ENCODE measurements around the gene SPACA6. TPM values are rescaled to one million over a fixed set of nuclear protein-coding genes. Genes with fewer than 3 reads are reported as not detected.

The SPACA6 gene
- total RNA-seq, 1 donor from 2014 or later, result 3.5 TPM

DNA sequence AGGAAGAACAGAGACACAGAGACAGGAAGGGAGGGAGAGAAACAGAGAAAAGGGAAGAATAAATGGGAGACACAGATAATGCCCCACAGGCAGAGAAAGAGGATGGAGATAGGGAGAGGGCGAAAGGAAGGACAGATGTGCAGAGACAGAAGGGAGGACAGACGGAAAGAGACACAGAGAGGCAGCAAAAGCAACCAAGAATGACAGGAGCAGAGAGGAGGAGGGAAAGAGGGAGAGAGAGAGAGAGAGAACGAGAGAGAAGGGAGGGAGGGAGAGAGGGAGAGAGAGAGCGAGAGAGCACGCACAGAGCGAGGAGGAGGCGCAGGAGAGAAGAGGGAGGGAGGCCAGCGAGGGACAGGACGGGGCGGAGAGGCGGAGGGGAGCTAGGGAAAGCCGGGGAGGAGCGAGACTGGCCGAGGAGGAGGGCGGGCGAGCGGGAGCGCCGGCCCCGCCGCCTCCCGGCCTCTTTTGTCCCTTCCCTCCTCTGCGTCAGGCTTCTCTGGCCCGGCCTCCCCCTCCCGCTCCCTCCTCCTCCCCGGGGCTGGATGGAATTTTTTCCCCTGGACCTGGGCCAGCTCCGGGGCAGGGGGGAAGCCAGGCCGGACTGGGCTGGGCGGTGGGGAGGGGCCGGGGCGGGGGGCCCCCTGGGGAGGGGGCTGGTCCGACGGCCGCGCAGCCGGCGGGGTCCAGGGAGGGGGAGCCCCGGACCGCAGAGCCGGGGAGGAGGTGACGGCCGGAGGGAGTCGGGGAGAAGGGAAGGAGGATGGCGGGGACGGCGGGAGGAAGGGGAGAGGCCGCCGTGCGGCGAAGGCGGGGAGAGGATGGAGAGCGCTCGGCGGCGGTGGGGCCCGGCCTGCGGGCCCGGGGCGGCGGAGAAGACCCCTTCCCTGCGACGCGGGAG is 4.2 kb upstream of the SPACA6 start:
- DNase-seq (ENCODE audit: low read depth), result peak; percentile 82

DNA sequence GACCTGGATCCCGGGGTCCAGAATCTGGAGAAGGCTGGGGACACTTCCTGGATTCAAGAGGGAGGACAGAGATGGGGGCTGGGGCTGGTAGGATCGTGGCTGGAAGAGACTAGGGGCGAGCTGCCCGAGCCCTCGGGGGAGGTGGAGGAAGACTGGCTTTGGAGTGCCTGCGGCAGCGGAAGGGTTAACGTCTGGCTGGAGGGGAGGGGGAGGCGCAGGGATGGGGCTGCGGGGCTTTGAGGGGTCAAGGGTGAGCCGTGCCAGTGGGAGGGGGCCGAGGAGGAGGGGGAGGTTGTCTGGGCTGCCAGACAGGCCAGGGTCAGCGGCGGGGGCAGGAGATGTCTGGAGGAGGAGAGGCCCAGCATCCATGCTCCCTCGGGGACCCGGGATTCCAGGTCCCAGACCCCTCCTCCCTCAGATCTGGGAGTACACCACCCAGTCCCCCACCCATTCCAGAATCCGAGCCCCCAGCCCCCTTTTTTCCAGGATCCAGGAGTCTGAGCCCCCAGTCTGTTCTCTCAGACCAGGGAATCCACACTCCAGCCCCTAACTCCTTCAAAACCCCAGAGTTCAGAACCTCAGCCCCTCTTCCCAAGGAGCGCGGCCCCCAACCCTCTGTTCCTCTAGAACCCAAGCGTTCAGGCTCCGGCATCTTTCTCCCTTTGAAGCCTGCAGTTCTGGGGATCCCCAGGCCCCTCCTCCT is 3.2 kb upstream of the SPACA6 start:
- DNase-seq (ENCODE audit: low read depth), result no peak

GRCh38 chr19:51690454-51691073 is 2.6 kb upstream of the SPACA6 start:
- DNase-seq (ENCODE audit: low read depth), result peak; percentile 43

DNA sequence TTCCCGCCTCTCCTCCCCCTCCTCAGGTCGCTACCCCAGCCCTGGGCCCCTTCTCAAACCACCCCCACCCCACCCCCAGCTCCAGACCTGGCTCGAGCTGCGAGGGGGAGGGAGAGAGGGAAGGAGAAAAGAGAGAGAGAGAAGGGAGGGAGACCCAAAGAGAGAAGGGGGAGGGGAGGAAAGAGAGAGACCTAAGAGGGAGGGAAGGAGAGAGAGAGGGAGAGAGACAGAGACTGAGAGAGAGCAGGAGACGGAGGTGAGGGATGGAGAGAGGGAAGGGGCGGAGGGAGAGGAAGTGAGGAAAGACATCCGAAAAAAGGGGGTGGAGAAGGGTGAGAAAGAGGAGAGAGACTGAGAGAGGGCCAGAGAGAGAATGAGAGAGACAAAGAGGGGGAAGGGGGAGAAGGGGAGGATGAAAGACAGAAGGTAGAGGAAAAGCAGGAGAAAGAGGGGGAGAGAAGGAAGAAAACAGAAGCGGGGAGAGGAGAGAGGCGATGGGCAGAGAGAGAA is 2.0 kb upstream of the SPACA6 start:
- peak; percentile 50 for DNase-seq (ENCODE audit: low read depth)

DNA sequence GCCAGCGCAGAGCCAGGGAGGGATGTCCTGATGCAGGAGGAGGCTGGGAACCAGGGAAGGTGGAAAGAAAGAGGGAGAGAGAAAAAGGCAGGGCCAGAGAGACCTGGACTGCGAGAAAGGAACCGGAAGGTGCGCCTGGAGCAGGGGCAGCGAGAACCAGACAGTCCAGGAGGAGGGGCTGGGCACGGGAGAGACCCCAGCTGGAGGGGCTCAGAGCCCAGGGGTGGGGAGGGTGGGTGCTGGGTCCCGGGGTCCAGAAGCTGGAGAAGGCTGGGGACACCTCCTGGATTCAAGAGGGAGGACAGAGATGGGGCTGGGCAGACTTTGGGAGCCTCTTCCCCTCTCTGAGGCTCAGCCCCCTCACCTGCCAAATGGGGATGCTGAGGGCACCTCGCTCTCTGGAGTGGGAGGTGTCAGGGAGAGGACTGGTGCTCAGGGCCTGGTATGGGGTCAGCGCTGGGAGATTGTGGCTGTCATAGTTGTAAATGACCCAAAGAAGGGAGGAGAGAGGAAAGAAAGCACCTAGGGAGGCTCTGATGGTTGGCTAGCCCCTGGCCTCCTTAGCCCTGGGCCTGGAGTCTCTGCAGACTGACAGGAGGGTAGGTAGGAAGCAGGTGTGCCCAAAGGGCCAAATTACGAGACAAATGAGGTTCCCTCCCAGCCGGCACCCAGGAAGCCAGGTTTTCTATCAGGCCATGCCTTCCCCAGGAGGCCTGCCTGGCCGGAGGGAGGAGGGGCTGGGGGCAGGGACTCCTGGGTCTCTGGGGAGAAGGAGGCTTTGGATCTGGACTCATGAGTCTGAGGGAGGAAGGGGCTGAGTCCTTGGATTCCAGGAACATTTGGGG is 1.3 kb upstream of the SPACA6 start:
- no peak for DNase-seq (ENCODE audit: low read depth)

DNA sequence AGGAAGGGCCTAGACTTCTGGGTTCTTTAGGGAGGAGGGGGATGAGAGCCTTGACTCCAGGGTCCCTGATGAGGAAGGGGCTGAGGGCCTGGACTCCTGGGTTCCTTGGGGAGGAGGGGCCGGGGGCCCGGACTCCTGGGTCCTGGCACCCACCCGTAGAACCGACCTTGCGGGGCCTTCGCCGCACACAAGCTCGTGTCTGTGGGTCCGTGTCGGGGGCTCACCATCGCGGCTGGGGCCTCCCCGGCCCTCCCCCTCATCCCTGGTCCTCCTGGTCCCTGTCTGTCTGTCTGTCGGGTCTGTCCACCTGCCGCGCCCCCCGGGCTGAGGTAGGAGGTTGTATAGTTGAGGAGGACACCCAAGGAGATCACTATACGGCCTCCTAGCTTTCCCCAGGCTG is 662 bp upstream of the SPACA6 start:
- no peak for DNase-seq (ENCODE audit: low read depth)

DNA sequence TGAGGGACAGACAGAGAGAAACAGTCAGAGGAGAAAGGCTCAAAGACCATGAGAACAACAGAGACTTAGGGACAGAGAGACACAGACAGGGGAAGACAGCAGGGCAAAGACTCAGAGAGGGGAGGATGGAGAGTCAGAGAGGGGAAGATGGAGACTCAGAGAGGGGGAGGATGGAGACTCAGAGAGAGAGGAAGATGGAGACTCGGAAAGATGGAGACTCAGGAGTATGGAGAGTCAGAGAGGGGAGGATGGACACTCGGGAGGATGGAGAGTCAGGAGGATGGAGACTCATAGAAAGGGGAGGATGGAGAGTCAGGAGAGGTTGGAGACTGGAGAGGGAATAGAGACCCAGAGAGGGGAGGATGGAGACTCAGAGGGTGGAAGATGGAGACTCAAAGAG is 689 bp downstream of the SPACA6 start:
- no peak for DNase-seq (ENCODE audit: low read depth)

DNA sequence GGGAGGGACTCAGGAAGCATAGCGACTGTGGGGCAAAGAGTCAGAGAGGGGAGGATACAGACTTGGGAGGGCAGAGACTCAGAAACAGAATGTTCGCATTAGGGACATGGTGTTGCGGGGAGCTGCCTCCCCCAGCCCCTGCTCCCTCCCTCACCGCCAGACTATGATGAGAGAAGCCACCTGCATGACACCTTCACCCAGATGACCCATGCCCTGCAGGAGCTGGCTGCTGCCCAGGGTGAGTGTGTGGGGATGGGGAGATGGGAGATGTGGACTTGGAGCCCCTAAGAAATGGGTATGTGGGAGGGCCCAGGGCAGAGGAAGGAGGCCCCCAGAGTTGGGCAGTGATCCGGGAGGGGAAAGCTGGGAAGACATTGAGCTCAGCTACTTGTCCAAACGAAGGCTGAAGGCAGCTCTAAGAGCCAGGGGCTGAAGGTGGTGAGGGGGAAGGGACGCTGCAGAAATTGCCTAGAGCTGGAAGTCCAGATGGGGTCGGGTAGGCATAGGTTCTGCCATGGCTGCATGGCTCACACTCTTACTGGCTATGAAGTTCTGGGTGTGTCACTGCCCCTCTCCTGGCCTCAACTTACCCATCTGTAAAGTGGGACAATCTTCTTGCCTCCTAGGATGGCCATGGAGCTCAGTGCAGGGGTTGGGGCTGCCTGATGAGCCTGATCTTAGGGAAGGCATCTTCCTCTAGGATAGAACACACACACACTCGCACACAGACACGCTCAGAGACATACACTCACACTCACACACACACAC is 1.4 kb downstream of the SPACA6 start:
- DNase-seq (ENCODE audit: low read depth), result no peak

- DNase-seq (ENCODE audit: low read depth), result no peak
Measured at GRCh38 chr19:51695088-51695487, 2.0 kb downstream of the SPACA6 start.

- no peak for DNase-seq (ENCODE audit: low read depth)
Measured at GRCh38 chr19:51695702-51696315, 2.7 kb downstream of the SPACA6 start.

DNA sequence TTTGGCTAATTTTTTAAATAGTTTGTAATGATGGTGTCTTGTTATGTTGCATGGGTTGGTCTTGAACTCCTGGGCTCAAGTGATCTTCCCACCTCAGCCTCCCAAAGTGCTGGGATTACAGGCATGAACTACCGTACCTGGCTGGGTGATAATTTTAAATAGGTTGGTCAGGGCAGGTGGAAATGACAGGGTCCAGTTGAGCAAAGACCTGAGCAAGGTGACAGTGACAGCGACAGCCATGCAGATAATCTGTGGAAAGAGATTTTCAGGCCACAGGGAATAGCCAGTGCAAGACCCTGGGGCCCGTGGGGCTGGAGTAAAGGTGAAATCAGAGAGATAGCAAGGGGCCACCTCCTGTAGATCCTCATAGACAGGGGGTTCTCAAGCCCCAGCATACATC is 3.5 kb downstream of the SPACA6 start:
- no peak for DNase-seq (ENCODE audit: low read depth)

GRCh38 chr19:51697169-51697776 is 4.1 kb downstream of the SPACA6 start:
- no peak for DNase-seq (ENCODE audit: low read depth)

DNA sequence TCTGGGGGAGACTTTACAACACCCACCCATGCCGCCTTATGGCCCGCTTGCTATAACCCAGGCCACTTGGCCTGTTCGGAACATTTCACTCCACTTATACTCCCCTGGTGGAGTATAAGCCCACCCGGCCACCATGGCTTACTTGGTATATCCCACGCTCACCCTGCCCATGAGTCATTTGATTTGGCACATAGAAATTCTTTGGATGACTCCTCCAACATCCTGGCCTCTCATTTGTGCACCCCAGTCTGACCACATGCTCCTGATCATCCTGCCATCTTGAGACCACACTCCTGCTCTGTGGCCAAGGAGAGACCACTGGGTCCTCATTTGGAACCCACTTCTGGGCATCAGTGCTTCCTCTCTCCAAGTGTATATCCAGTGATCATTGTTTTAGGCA is 5.2 kb downstream of the SPACA6 start:
- DNase-seq (ENCODE audit: low read depth), result no peak

DNA sequence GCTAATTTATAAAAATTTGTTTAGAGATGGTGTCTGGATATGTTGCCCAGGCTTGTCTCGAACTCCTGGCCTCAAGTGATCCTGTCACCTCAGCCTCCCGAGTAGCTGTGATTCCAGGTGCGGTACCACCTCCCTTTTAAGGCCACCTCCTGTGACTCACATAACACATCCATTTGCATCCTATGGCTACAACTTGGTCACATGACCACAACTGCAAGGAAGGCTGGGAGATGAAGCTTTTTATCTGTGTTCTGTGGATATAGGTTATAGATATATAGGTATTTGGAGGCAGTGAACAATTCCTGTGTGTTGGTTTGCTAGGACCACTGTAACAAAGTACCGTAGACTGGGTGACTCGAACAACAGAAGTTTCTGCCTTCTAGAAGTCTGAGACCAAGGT is 6.0 kb downstream of the SPACA6 start:
- DNase-seq (ENCODE audit: low read depth), result no peak

- DNase-seq (ENCODE audit: low read depth), result no peak
Measured at GRCh38 chr19:51701468-51702100, 8.5 kb downstream of the SPACA6 start.

GRCh38 chr19:51702103-51702824 is 9.1 kb downstream of the SPACA6 start:
- DNase-seq (ENCODE audit: low read depth), result peak; percentile 61

GRCh38 chr19:51702825-51703574 is 9.9 kb downstream of the SPACA6 start:
- no peak for DNase-seq (ENCODE audit: low read depth)

All from renal cortical epithelial cell (primary cell).